CD4-positive, CD25-positive, alpha-beta regulatory T cell (primary cell): ENCODE measurements around the gene DLX6. TPM values are rescaled to one million over a fixed set of nuclear protein-coding genes. Genes with fewer than 3 reads are reported as not detected.

Experiments used
- ATAC-seq, 2 donors: fragments of 150-1000 bp; cut with Tn5 transposase; one replicate each; pipeline ENCODE4 v1.10.0; 2021; ENCODE audit warnings: low read depth in 2 of 2, moderate number of reproducible peaks in 2 of 2, moderate library complexity in 1 of 2
- DNase-seq, 3 donors: peaks; one replicate each; pipeline versions ENCODE4 v3.0.0 to v3.0.0-alpha.2; 2012 to 2022; ENCODE audit warnings: mixed read lengths in 1 of 3
- H3K27ac ChIP-seq: one replicate; pipeline ENCODE4 v1.7.0; 2013; ENCODE audit warnings: mild to moderate bottlenecking, low read length; ENCODE audit not compliant: insufficient read depth, poor library complexity, severe bottlenecking
- H3K27me3 ChIP-seq: one replicate; pipeline ENCODE4 v1.7.0; 2013; ENCODE audit warnings: low read length; ENCODE audit not compliant: control insufficient read depth, insufficient read depth
- H3K36me3 ChIP-seq: one replicate; pipeline ENCODE4 v1.7.0; 2013; ENCODE audit warnings: mild to moderate bottlenecking, low read length, moderate library complexity; ENCODE audit not compliant: control insufficient read depth, insufficient read depth
- H3K4me1 ChIP-seq: 2 replicates; pipeline ENCODE4 v1.7.0; 2013; ENCODE audit warnings: mild to moderate bottlenecking, low read length; ENCODE audit not compliant: insufficient read depth, control insufficient read depth, poor library complexity, severe bottlenecking
- H3K4me3 ChIP-seq: one replicate; pipeline ENCODE4 v1.7.0; 2013; ENCODE audit warnings: low read depth, mild to moderate bottlenecking, low read length, moderate library complexity
- H3K9me3 ChIP-seq, 2 experiments: 1 replicate in 1 of 2; 2 replicates in 1 of 2; pipeline ENCODE4 v1.7.0; 2013; ENCODE audit warnings: low read length in 2 of 2, mild to moderate bottlenecking in 1 of 2, moderate library complexity in 1 of 2; ENCODE audit not compliant: control insufficient read depth in 2 of 2
- H3K27ac Mint-ChIP-seq, 3 donors: one replicate each; pipeline ENCODE4 v1.8.0; 2020 to 2022; ENCODE audit warnings: mild to moderate bottlenecking in 3 of 3, mixed read lengths in 3 of 3, moderate library complexity in 2 of 3
- H3K27me3 Mint-ChIP-seq: one replicate; pipeline ENCODE4 v1.8.0; 2022; ENCODE audit warnings: mild to moderate bottlenecking, mixed read lengths
- H3K36me3 Mint-ChIP-seq: one replicate; pipeline ENCODE4 v1.8.0; 2020; ENCODE audit warnings: mixed read lengths
- H3K4me1 Mint-ChIP-seq, 4 donors: one replicate each; pipeline ENCODE4 v1.8.0; 2020 to 2022; ENCODE audit warnings: mixed read lengths in 4 of 4, mild to moderate bottlenecking in 1 of 4
- H3K4me3 Mint-ChIP-seq, 4 donors: one replicate each; pipeline ENCODE4 v1.8.0; 2020 to 2022; ENCODE audit warnings: mild to moderate bottlenecking in 4 of 4, mixed read lengths in 4 of 4, moderate library complexity in 3 of 4
- H3K9me3 Mint-ChIP-seq, 7 donors: one replicate each; pipeline ENCODE4 v1.8.0; 2020 to 2022; ENCODE audit warnings: mixed read lengths in 7 of 7, mild to moderate bottlenecking in 3 of 7, moderate library complexity in 2 of 7
- polyA plus RNA-seq, 4 donors: library from polyadenylated mRNA; unstranded; fragments of 300-500 nt; fragmentation: Illumina TruSeq; gene quantifications; one replicate each; pipeline ENCODE4 v1.2.3, GENCODE V29; 2021
- total RNA-seq: library from RNA; stranded (reverse); gene quantifications from one replicate; pipeline ENCODE4 v1.2.3, GENCODE V29; 2022

DLX6 gene
- total RNA-seq (not detected), polyA plus RNA-seq (not detected)

GRCh38 chr7:97005183-97006054 lies at the start of gene DLX6:
Gene DLX6, plus strand, starts transcription at chr7:97005553. Its CDS starts 425 bp downstream, at chr7:97005978.
- ATAC-seq (no peak), DNase-seq (peak in 1 of 3 donors; percentile 44)
- Histone ChIP-seq H3K36me3 (no peaks in the 10 kb centered on the region), H3K27me3 (peaks cover 53% of the 10 kb centered on the region), H3K4me1 (peaks cover 26% of the 10 kb centered on the region), H3K27ac (no peak within 1 kb of the TSS), H3K4me3 (peak within 1 kb of the TSS; percentile 26), H3K9me3 (no peaks in the 10 kb centered on the region)
- no peak within 1 kb of the TSS for H3K27ac Mint-ChIP-seq
- H3K4me1 Mint-ChIP-seq: peaks cover 0 to 33% (median 9%) of the 10 kb centered on the region in 4 donors
- H3K27me3 Mint-ChIP-seq: peaks cover 94% of the 10 kb centered on the region
- no peaks in the 10 kb centered on the region for H3K36me3 Mint-ChIP-seq
- H3K9me3 Mint-ChIP-seq: peaks cover 0 to 9% (median 0%) of the 10 kb centered on the region in 7 donors
- peak within 1 kb of the TSS in 3 of 4 donors; percentile 74 to 78 (median 75) for H3K4me3 Mint-ChIP-seq

- H3K27ac ChIP-seq: no peak overlapping the region
- no peaks in the 10 kb centered on the region for H3K4me1 ChIP-seq
- Mint-ChIP-seq H3K36me3 (no peaks in the 10 kb centered on the region), H3K27me3 (peaks cover 14% of the 10 kb centered on the region), H3K4me1 (no peaks in the 10 kb centered on the region), H3K4me3 (no peak overlapping the region), H3K9me3 (peaks cover 0 to 1% (median 0%) of the 10 kb centered on the region in 7 donors), H3K27ac (no peak overlapping the region)
- H3K9me3 ChIP-seq: no peaks in the 10 kb centered on the region
- no peak for DNase-seq
- H3K27me3 ChIP-seq: peaks cover 2% of the 10 kb centered on the region
- H3K4me3 ChIP-seq: no peak overlapping the region
- no peak for ATAC-seq
- no peaks in the 10 kb centered on the region for H3K36me3 ChIP-seq
Observed at GRCh38 chr7:96959135-96959534, 46.2 kb upstream of the DLX6 start.

- no peak overlapping the region for H3K4me3 Mint-ChIP-seq
- peaks cover 16% of the 10 kb centered on the region for H3K27me3 Mint-ChIP-seq
Observed at GRCh38 chr7:96962221-96962885, 43.0 kb upstream of the DLX6 start.

GRCh38 chr7:96968981-96969380 lies 36.4 kb upstream of the DLX6 start:
- Histone ChIP-seq H3K4me1 (no peaks in the 10 kb centered on the region), H3K27me3 (peaks cover 6% of the 10 kb centered on the region), H3K4me3 (no peak overlapping the region), H3K9me3 (no peaks in the 10 kb centered on the region), H3K27ac (no peak overlapping the region), H3K36me3 (no peaks in the 10 kb centered on the region)
- Mint-ChIP-seq H3K4me3 (no peak overlapping the region), H3K27me3 (peaks cover 9% of the 10 kb centered on the region), H3K4me1 (no peaks in the 10 kb centered on the region), H3K9me3 (peaks cover 0 to 2% (median 0%) of the 10 kb centered on the region in 7 donors), H3K36me3 (no peaks in the 10 kb centered on the region), H3K27ac (no peak overlapping the region)
- no peak for ATAC-seq
- DNase-seq: no peak

More at GRCh38 chr7:96962221-96962885, 43.0 kb upstream of the DLX6 start:
- Histone ChIP-seq H3K4me3 (no peak overlapping the region), H3K27me3 (peaks cover 5% of the 10 kb centered on the region), H3K4me1 (no peaks in the 10 kb centered on the region), H3K9me3 (no peaks in the 10 kb centered on the region), H3K27ac (no peak overlapping the region), H3K36me3 (no peaks in the 10 kb centered on the region)
- H3K4me1 Mint-ChIP-seq: no peaks in the 10 kb centered on the region
- ATAC-seq (no peak), DNase-seq (no peak)
- no peaks in the 10 kb centered on the region for H3K36me3 Mint-ChIP-seq
- H3K9me3 Mint-ChIP-seq: peaks cover 0 to 2% (median 0%) of the 10 kb centered on the region in 7 donors
- no peak overlapping the region for H3K27ac Mint-ChIP-seq

- DNase-seq: no peak
- Mint-ChIP-seq H3K4me1 (no peaks in the 10 kb centered on the region), H3K27ac (no peak overlapping the region), H3K27me3 (no peaks in the 10 kb centered on the region), H3K36me3 (no peaks in the 10 kb centered on the region), H3K4me3 (no peak overlapping the region), H3K9me3 (peaks cover 0 to 2% (median 0%) of the 10 kb centered on the region in 7 donors)
- no peaks in the 10 kb centered on the region for H3K36me3 ChIP-seq
- no peak overlapping the region for H3K27ac ChIP-seq
- no peak overlapping the region for H3K4me3 ChIP-seq
- H3K9me3 ChIP-seq: no peaks in the 10 kb centered on the region
- H3K4me1 ChIP-seq: no peaks in the 10 kb centered on the region
- no peak for ATAC-seq
- H3K27me3 ChIP-seq: peaks cover 6% of the 10 kb centered on the region
Observed at GRCh38 chr7:96970739-96971138, 34.6 kb upstream of the DLX6 start.

- no peak overlapping the region for H3K4me3 ChIP-seq
- H3K4me3 Mint-ChIP-seq: no peak overlapping the region
- no peaks in the 10 kb centered on the region for H3K36me3 ChIP-seq
- DNase-seq (no peak), ATAC-seq (no peak)
- peak overlapping the region in 1 of 3 donors; percentile 6 for H3K27ac Mint-ChIP-seq
- peaks cover 3% of the 10 kb centered on the region for H3K27me3 ChIP-seq
- no peaks in the 10 kb centered on the region for H3K36me3 Mint-ChIP-seq
- H3K9me3 ChIP-seq: no peaks in the 10 kb centered on the region
- no peaks in the 10 kb centered on the region for H3K9me3 Mint-ChIP-seq
- no peaks in the 10 kb centered on the region for H3K4me1 ChIP-seq
- H3K27ac ChIP-seq: no peak overlapping the region
- H3K27me3 Mint-ChIP-seq: peaks cover 7% of the 10 kb centered on the region
- H3K4me1 Mint-ChIP-seq: no peaks in the 10 kb centered on the region
Observed at GRCh38 chr7:96973986-96974385, 31.4 kb upstream of the DLX6 start.

- H3K27me3 Mint-ChIP-seq: peaks cover 7% of the 10 kb centered on the region
Observed at GRCh38 chr7:96976106-96976505, 29.2 kb upstream of the DLX6 start.

More at GRCh38 chr7:96976106-96976505, 29.2 kb upstream of the DLX6 start:
- Histone ChIP-seq H3K4me3 (no peak overlapping the region), H3K4me1 (no peaks in the 10 kb centered on the region), H3K27me3 (peaks cover under 1% of the 10 kb centered on the region), H3K36me3 (no peaks in the 10 kb centered on the region), H3K9me3 (no peaks in the 10 kb centered on the region), H3K27ac (no peak overlapping the region)
- Mint-ChIP-seq H3K4me3 (peak overlapping the region in 1 of 4 donors; percentile 8), H3K36me3 (no peaks in the 10 kb centered on the region), H3K9me3 (peaks cover 0 to 2% (median 0%) of the 10 kb centered on the region in 7 donors), H3K4me1 (no peaks in the 10 kb centered on the region), H3K27ac (no peak overlapping the region)
- DNase-seq (no peak), ATAC-seq (no peak)
